Astrocyte of the cerebellum (primary cell): Measurements from ENCODE around the gene OSBPL5.

ENCODE experiments used
- DNase-seq: peaks from one replicate; pipeline ENCODE4 v3.0.0-alpha.2; 2011; ENCODE audit warnings: low read depth
- H3K4me3 ChIP-seq: 2 replicates; pipeline ENCODE4 v1.5.1; 2011; ENCODE audit warnings: mild to moderate bottlenecking, low read depth, low read length, moderate library complexity
- in situ Hi-C: cut with HindIII; loops from 2 replicates; pipeline ENCODE4 v1.10.0; 2017; ENCODE audit warnings: low sequenced_read_pairs
- TF ChIP-seq, protein P1 (sequence below): IDR thresholded peaks from 2 replicates; pipeline ENCODE4 v1.5.1; 2012; ENCODE audit warnings: low read length, low read depth, moderate library complexity, mild to moderate bottlenecking; ENCODE audit errors: missing control alignments

The OSBPL5 gene

DNA sequence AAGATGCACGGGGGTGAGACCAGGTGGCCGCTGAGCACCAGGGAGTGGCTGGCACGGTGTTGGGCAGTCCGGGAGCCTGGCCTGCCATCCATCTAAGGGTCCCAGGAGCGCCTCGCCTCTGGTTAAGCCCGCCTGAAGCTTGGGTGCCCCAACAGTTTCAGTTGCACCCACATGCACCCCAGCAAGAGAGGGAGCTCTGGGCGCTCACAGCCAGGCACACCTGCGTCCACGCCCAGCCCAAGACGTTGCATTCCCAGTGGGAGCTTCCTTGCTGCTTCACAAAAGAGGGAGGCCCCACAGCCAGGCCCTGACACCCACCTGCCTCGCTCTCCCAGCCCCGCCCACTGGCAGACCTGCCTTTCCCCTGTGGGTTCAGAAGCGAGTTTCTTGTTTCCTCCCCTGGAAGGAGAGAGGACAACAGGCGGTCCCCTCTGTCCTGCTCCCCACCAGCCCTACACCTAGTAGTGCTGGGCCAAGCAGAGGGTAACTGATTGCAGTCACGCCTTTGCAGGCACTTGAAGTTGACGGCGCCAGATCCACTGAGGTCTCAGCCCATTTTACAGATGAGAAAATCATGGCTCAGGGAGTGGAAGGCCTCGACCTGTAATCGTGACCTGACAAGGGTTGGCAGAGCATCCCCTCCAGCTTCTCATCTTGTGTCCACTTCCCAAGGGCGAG is 35.4 kb downstream of the OSBPL5 start:
- DNase-seq, result no peak
- TF ChIP-seq, protein P1, sequence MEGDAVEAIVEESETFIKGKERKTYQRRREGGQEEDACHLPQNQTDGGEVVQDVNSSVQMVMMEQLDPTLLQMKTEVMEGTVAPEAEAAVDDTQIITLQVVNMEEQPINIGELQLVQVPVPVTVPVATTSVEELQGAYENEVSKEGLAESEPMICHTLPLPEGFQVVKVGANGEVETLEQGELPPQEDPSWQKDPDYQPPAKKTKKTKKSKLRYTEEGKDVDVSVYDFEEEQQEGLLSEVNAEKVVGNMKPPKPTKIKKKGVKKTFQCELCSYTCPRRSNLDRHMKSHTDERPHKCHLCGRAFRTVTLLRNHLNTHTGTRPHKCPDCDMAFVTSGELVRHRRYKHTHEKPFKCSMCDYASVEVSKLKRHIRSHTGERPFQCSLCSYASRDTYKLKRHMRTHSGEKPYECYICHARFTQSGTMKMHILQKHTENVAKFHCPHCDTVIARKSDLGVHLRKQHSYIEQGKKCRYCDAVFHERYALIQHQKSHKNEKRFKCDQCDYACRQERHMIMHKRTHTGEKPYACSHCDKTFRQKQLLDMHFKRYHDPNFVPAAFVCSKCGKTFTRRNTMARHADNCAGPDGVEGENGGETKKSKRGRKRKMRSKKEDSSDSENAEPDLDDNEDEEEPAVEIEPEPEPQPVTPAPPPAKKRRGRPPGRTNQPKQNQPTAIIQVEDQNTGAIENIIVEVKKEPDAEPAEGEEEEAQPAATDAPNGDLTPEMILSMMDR, result no peak
- in situ Hi-C loops, result no loop called here
- H3K4me3 ChIP-seq, result no peak overlapping the region

DNA sequence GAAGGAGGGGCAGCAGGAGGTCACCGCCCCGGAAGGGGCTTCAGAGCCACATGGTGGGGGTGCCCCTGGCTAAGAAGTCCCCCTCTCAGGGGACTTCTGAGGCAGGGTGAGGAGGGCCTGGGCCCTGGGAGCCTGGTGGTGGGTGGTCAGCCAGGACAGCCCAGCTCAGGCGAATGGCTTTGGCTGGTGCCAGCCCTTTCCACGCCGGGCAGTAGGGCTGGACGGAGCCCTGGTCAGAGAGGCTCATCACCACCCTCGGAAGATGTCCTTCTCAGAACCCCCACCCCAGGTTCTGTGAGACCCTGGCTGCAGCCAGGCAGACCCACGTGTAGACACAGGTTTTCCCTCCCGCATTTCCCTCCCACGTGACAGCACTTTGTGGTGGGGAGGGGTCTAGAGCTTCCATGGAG is 35.9 kb downstream of the OSBPL5 start:
- no peak for DNase-seq
- TF ChIP-seq, protein P1, result no peak
- no peak overlapping the region for H3K4me3 ChIP-seq
- in situ Hi-C loops, result no loop called here

DNA sequence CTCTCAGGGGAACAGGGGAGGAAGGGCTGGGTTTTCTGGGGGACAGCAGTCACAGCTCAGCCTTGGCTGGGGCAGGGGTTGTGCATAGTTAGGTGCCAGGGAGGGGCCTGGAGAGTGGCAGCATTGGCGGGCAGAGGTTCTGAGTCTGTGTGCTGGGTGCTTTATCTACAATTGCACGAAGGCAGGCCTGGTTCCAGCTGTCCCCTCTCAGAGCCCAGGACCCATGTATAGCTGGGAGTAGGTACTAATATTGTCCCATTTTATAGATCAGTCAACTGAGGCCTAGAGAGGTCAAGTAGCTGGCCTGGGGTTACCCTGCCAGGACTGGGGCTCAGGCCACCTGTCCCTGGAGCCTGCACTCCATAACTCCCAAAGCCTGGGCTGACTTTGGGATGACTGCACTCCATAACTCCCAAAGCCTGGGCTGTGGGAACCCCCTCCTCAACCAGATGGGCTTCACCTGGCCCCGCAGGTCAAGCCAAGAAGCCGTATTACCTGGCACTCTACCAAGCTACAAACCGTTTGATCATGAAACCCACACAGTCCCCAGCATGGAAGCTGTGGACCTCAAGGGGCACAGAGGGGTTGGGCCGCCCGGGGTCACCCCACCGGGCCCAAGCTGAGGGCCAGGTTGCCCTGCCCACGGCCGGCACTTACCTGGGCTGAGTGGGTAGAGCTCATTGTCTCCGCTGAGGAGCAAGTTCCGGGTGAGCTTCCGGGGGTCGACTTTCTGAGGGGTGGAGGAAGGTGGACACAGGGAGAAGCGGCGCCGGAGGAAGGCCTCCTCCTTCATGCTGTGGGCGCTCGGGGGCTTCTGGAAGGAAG is 36.5 kb downstream of the OSBPL5 start:
- TF ChIP-seq, protein P1, result no peak
- H3K4me3 ChIP-seq, result no peak overlapping the region
- no peak for DNase-seq
- in situ Hi-C loops, result no loop called here

DNA sequence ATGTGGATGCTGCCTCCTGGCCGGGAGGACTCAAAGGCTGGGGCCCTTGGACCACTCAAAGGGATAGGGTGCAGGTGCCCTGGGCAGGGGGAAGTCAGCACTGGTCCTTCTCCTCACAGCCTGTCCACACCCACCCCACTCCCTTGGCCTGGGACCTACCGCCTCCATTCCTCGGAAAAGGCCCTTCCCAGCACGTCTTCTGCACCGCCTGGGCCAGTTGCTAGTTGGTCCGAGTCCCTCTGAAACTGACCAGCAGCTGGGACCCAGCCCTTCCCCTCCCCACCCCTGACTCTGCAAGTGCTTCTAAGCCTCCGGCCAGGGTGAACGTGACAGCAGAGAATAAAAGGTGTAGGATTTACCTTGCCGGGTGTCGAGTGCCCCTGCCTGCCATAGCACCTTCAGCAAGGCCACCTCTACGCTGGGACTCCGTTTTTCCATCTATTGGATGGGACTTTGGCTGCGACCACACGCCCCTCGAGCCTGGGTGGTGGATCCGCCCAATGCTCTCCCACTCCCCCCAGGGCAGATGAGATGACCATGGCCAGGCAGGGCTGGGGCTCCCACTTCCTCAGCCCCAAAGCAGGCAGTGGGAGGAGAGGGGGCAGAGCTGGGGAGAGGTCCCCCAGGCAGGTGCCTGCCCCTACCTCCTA is 37.3 kb downstream of the OSBPL5 start:
- H3K4me3 ChIP-seq, result no peak overlapping the region
- in situ Hi-C loops, result no loop called here
- no peak for DNase-seq
- TF ChIP-seq, protein P1, result no peak

DNA sequence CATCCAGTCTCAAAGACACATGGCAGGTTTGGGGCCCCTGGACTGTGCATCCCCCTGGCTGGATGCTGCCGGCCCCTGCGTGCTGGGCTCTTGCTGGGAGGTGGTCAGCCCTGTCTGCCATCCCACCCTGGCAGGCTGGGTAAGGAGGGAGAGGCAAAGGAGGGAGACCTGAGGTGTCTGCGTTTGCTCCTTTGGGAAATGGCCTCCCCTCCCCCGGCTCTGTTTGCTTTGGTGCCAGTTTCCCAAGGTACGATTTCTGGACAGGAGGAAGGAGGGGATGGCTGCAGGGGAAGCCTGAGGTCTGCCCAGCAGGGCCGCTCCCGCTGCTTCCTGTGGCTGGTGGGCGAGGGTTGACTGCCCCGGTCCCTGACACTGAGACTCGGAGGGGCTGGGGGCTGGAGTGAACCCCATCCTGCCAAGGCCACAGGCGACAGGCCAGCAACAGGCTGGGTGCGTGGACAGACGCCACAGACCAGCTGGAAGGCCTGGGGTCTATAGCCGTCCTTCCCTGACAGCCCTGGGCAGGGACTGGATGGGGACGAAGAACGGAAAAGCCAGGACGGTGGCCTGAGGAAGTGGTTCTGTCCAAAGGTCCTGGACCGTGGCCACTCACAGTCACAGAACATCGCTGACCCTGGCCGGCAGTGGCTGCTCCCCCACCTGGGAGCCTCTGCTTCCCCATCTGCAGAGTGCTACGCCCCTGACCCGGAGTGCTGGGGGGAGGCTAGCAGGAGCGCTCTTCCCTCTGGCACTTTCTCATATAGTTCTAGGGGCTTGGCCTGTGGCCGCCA is 38.0 kb downstream of the OSBPL5 start:
- H3K4me3 ChIP-seq, result no peak overlapping the region
- in situ Hi-C loops, result no loop called here
- DNase-seq, result no peak
- TF ChIP-seq, protein P1, result no peak
